ENCODE measurements around the gene PPIA.

GRCh38 chr7:44846816-44847508, 50.5 kb downstream of the PPIA start:
- TF ChIP-seq POLR2A (IDR thresholded peaks at IDR 0.05): no peak
- TF ChIP-seq POLR2AphosphoS5 (IDR thresholded peaks at IDR 0.05): no peak
- no peak for TF ChIP-seq CTCF (IDR thresholded peaks at IDR 0.05)

All from suprapubic skin (tissue), 4 donors.